ENCODE measurements around the gene CTXN2. TPM values are rescaled to one million over a fixed set of nuclear protein-coding genes. Genes with fewer than 3 reads are reported as not detected.

Gene CTXN2
- total and polyA plus RNA-seq, 2 experiments from 2014 or later: 0.10 TPM; not detected in 1

DNA sequence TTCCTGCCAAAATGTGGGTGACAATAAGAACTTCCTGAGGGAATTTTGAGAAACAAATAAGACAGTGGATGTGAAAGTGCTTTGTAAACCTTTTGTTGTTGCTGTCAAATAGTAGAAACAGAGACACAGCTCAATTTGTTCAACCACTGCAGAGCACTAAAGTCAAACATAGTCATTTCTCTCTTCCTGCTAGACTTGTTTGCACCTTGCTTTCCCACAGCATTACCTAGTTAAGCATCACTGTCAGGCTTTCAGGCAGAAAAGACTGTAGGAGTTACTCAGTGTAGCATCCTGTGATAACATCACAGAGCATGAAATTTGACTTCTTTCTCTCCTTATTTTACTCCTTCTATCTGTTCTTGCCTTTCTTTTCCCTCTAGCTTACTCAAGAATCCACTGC lies 41.8 kb downstream of the CTXN2 start:
- H3K36me3 Mint-ChIP-seq (ENCODE audit: low read depth): no peaks in the 10 kb centered on the region
- H3K4me1 Mint-ChIP-seq: no peaks in the 10 kb centered on the region
- no peak for ATAC-seq

More for the DNA sequence above, 41.8 kb downstream of the CTXN2 start:
- no peaks in the 10 kb centered on the region for H3F3A ChIP-seq (replicated peaks; ENCODE audit: low read depth)
- Mint-ChIP-seq H3K27ac (no peak overlapping the region), H3K4me3 (no peak overlapping the region), H3K27me3 (ENCODE audit: insufficient read depth, low read depth, poor library complexity) (peaks cover 2% of the 10 kb centered on the region), H3K9me3 (no peaks in the 10 kb centered on the region)
- no peaks in the 10 kb centered on the region for H3K9me2 ChIP-seq (ENCODE audit: insufficient read depth)
- H3K27ac ChIP-seq (ENCODE audit: low read depth): no peak overlapping the region
- H3K36me3 ChIP-seq (ENCODE audit: insufficient read depth): no peaks in the 10 kb centered on the region
- H3K79me2 ChIP-seq (replicated peaks; ENCODE audit: insufficient read depth): no peaks in the 10 kb centered on the region
- H4K20me1 ChIP-seq (replicated peaks; ENCODE audit: insufficient read depth): no peaks in the 10 kb centered on the region
- no peak overlapping the region for H3K4me3 ChIP-seq
- no peaks in the 10 kb centered on the region for H3K27me3 ChIP-seq (ENCODE audit: insufficient read depth)
- no peak for DNase-seq (ENCODE audit: low spot score)
- H3K4me1 ChIP-seq (ENCODE audit: insufficient read depth): no peaks in the 10 kb centered on the region
- H3K4me2 ChIP-seq: no peak overlapping the region
- no peak overlapping the region for H2AFZ ChIP-seq
- TF ChIP-seq REST (IDR thresholded peaks at IDR 0.05; ENCODE audit: unreplicated experiment) (no peak), EZH2 (IDR thresholded peaks at IDR 0.05; ENCODE audit: low read depth, unreplicated experiment) (no peak), NANOG (IDR thresholded peaks at IDR 0.05; ENCODE audit: borderline replicate concordance) (no peak), ZNF331 (CRISPR knock-in tag; IDR thresholded peaks at IDR 0.05; ENCODE audit: low read depth) (no peak), ETS1 (IDR thresholded peaks at IDR 0.05) (no peak), ZNF114 (CRISPR knock-in tag; IDR thresholded peaks at IDR 0.05) (no peak), JUNB (IDR thresholded peaks at IDR 0.05; ENCODE audit: unreplicated experiment) (no peak), POLR2AphosphoS5 (IDR thresholded peaks at IDR 0.05; ENCODE audit: low read depth) (no peak), CTCF (conservative IDR thresholded peaks at IDR 0.05; ENCODE audit: low read depth in 2 of 2) (no peak), EZH2phosphoT487 (IDR thresholded peaks at IDR 0.05; ENCODE audit: unreplicated experiment) (no peak), CREB1 (CRISPR knock-in tag; IDR thresholded peaks at IDR 0.05; ENCODE audit: low read depth) (no peak)
- TF ChIP-seq, protein P1, sequence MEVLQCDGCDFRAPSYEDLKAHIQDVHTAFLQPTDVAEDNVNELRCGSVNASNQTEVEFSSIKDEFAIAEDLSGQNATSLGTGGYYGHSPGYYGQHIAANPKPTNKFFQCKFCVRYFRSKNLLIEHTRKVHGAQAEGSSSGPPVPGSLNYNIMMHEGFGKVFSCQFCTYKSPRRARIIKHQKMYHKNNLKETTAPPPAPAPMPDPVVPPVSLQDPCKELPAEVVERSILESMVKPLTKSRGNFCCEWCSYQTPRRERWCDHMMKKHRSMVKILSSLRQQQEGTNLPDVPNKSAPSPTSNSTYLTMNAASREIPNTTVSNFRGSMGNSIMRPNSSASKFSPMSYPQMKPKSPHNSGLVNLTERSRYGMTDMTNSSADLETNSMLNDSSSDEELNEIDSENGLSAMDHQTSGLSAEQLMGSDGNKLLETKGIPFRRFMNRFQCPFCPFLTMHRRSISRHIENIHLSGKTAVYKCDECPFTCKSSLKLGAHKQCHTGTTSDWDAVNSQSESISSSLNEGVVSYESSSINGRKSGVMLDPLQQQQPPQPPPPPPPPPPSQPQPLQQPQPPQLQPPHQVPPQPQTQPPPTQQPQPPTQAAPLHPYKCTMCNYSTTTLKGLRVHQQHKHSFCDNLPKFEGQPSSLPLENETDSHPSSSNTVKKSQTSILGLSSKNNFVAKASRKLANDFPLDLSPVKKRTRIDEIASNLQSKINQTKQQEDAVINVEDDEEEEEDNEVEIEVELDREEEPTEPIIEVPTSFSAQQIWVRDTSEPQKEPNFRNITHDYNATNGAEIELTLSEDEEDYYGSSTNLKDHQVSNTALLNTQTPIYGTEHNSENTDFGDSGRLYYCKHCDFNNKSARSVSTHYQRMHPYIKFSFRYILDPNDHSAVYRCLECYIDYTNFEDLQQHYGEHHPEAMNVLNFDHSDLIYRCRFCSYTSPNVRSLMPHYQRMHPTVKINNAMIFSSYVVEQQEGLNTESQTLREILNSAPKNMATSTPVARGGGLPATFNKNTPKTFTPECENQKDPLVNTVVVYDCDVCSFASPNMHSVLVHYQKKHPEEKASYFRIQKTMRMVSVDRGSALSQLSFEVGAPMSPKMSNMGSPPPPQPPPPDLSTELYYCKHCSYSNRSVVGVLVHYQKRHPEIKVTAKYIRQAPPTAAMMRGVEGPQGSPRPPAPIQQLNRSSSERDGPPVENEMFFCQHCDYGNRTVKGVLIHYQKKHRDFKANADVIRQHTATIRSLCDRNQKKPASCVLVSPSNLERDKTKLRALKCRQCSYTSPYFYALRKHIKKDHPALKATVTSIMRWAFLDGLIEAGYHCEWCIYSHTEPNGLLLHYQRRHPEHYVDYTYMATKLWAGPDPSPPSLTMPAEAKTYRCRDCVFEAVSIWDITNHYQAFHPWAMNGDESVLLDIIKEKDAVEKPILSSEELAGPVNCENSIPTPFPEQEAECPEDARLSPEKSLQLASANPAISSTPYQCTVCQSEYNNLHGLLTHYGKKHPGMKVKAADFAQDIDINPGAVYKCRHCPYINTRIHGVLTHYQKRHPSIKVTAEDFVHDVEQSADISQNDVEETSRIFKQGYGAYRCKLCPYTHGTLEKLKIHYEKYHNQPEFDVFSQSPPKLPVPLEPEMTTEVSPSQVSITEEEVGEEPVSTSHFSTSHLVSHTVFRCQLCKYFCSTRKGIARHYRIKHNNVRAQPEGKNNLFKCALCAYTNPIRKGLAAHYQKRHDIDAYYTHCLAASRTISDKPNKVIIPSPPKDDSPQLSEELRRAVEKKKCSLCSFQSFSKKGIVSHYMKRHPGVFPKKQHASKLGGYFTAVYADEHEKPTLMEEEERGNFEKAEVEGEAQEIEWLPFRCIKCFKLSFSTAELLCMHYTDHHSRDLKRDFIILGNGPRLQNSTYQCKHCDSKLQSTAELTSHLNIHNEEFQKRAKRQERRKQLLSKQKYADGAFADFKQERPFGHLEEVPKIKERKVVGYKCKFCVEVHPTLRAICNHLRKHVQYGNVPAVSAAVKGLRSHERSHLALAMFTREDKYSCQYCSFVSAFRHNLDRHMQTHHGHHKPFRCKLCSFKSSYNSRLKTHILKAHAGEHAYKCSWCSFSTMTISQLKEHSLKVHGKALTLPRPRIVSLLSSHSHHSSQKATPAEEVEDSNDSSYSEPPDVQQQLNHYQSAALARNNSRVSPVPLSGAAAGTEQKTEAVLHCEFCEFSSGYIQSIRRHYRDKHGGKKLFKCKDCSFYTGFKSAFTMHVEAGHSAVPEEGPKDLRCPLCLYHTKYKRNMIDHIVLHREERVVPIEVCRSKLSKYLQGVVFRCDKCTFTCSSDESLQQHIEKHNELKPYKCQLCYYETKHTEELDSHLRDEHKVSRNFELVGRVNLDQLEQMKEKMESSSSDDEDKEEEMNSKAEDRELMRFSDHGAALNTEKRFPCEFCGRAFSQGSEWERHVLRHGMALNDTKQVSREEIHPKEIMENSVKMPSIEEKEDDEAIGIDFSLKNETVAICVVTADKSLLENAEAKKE (CRISPR knock-in tag; IDR thresholded peaks at IDR 0.05): no peak

Measured in GM23338 (cell line).